H1 (cell line): Measurements from ENCODE around the gene NR2F1. TPM values are rescaled to one million over a fixed set of nuclear protein-coding genes. Genes with fewer than 3 reads are reported as not detected.

Experiments used
- CTCF ChIA-PET: fragments of 300-600 bp; sonication (Branson Sonifier 250); formaldehyde crosslinking; loops from one replicate; lab custom pipeline; 2021; ENCODE audit not compliant: partially characterized antibody; lab: Charles Lee
- POLR2A ChIA-PET: fragments of 300-600 bp; sonication (Branson Sonifier 250); formaldehyde crosslinking; loops from one replicate; lab custom pipeline; 2021; ENCODE audit warnings: inconsistent platforms; ENCODE audit not compliant: partially characterized antibody; lab: Charles Lee
- DNase-seq, 2 experiments: peaks; one replicate each; pipeline versions ENCODE4 v3.0.0 to v3.0.0-alpha.2; 2010 to 2022; ENCODE audit warnings: low spot score in 2 of 2, low read depth in 1 of 2, mixed read lengths in 1 of 2
- FAIRE-seq: peaks from 2 replicates; lab custom pipeline; 2011; peaks lifted over from hg19 to GRCh38; lab: Jason Lieb, UNC
- H2AFZ ChIP-seq: 2 replicates; pipeline ENCODE4 v1.8.1; 2012; ENCODE audit warnings: low read length, inconsistent platforms
- H2AK5ac ChIP-seq: 2 replicates; pipeline ENCODE4 v1.6.1; 2013; ENCODE audit warnings: low read depth, low read length
- H2BK120ac ChIP-seq: replicated peaks from 2 replicates; pipeline ENCODE3; 2013; ENCODE audit warnings: low read depth, low read length, inconsistent platforms
- H2BK12ac ChIP-seq: 2 replicates; pipeline ENCODE4 v1.6.1; 2013; ENCODE audit warnings: low read depth, low read length
- H2BK15ac ChIP-seq: 2 replicates; pipeline ENCODE4 v1.6.1; 2013; ENCODE audit warnings: low read length
- H2BK20ac ChIP-seq: 2 replicates; pipeline ENCODE4 v1.6.1; 2013; ENCODE audit warnings: low read length
- H2BK5ac ChIP-seq: 2 replicates; pipeline ENCODE4 v1.6.1; 2013; ENCODE audit warnings: low read depth, low read length
- H3K14ac ChIP-seq: 2 replicates; pipeline ENCODE4 v1.6.1; 2013; ENCODE audit warnings: inconsistent platforms; ENCODE audit not compliant: insufficient read length
- H3K18ac ChIP-seq: 2 replicates; pipeline ENCODE4 v1.6.1; 2013; ENCODE audit warnings: low read length; ENCODE audit errors: extremely low read depth
- H3K23ac ChIP-seq: 2 replicates; pipeline ENCODE4 v1.6.1; 2013; ENCODE audit warnings: inconsistent platforms; ENCODE audit not compliant: insufficient read length
- H3K23me2 ChIP-seq: 2 replicates; pipeline ENCODE4 v1.6.1; 2013; ENCODE audit warnings: low read depth, low read length
- H3K27ac ChIP-seq: 2 replicates; pipeline ENCODE4 v1.6.1; 2011; ENCODE audit warnings: low read depth, low read length, inconsistent platforms
- H3K27me3 ChIP-seq, 4 experiments: replicated peaks in 1 of 4; 1 replicate in 1 of 4; 2 replicates in 3 of 4; pipeline versions ENCODE4 v1.6.1 to v1.8.1; 2011 to 2013; ENCODE audit warnings: low read length in 3 of 4, mild to moderate bottlenecking in 3 of 4, inconsistent platforms in 2 of 4, mixed read lengths in 2 of 4, moderate library complexity in 1 of 4; ENCODE audit not compliant: control insufficient read depth in 3 of 4, insufficient read depth in 3 of 4; ENCODE audit errors: extremely low read depth in 1 of 4
- H3K36me3 ChIP-seq, 4 experiments: 2 replicates each; pipeline versions ENCODE4 v1.6.1 to v1.8.1; 2011 to 2013; ENCODE audit warnings: mild to moderate bottlenecking in 4 of 4, low read length in 3 of 4, moderate library complexity in 2 of 4, control low read depth in 1 of 4, inconsistent platforms in 1 of 4; ENCODE audit not compliant: insufficient read depth in 4 of 4, control insufficient read depth in 2 of 4
- H3K4ac ChIP-seq: replicated peaks from 2 replicates; pipeline ENCODE3; 2013; ENCODE audit warnings: low read length, low read depth, mixed read lengths, inconsistent platforms; ENCODE audit not compliant: insufficient read length
- H3K4me1 ChIP-seq, 4 experiments: replicated peaks in 1 of 4; 1 replicate in 1 of 4; 2 replicates in 3 of 4; pipeline versions ENCODE4 v1.6.1 to v1.8.1; 2011 to 2013; ENCODE audit warnings: low read length in 3 of 4, inconsistent platforms in 2 of 4, mixed read lengths in 1 of 4; ENCODE audit not compliant: insufficient read depth in 4 of 4, control insufficient read depth in 3 of 4
- H3K4me2 ChIP-seq, 2 experiments: 2 replicates each; pipeline versions ENCODE4 v1.6.1 to v1.8.1; 2011 to 2013; ENCODE audit warnings: low read depth in 2 of 2, low read length in 2 of 2, control low read depth in 1 of 2, inconsistent platforms in 1 of 2, mild to moderate bottlenecking in 1 of 2; ENCODE audit not compliant: insufficient read depth in 1 of 2
- H3K4me3 ChIP-seq, 4 experiments: fragments of 200-600, 300-600 bp in 1 of 4; sonication (generic), shearing (Covaris generic), sonication (Bioruptor Twin) in 1 of 4; 2 replicates each; pipeline versions ENCODE4 v1.5.1 to v1.8.1; 2011 to 2016; ENCODE audit warnings: low read length in 4 of 4, low read depth in 3 of 4, control low read depth in 2 of 4, inconsistent platforms in 2 of 4, mild to moderate bottlenecking in 2 of 4, mixed read lengths in 1 of 4, moderate library complexity in 1 of 4; ENCODE audit not compliant: insufficient read depth in 2 of 4; ENCODE audit errors: extremely low read depth in 1 of 4
- H3K56ac ChIP-seq: replicated peaks from 2 replicates; pipeline ENCODE3; 2013; ENCODE audit warnings: low read depth, mild to moderate bottlenecking, mixed read lengths, low read length, inconsistent platforms; ENCODE audit not compliant: insufficient read length
- H3K79me1 ChIP-seq: 2 replicates; pipeline ENCODE4 v1.6.1; 2013; ENCODE audit warnings: low read depth, low read length, control low read depth
- H3K79me2 ChIP-seq, 2 experiments: 2 replicates each; pipeline versions ENCODE4 v1.6.1 to v1.8.1; 2012 to 2013; ENCODE audit warnings: low read length in 2 of 2, mild to moderate bottlenecking in 2 of 2, inconsistent platforms in 1 of 2; ENCODE audit not compliant: insufficient read depth in 2 of 2, control insufficient read depth in 1 of 2
- H3K9ac ChIP-seq, 4 experiments: replicated peaks in 1 of 4; 1 replicate in 1 of 4; 2 replicates in 3 of 4; pipeline versions ENCODE4 v1.6.1 to v1.8.1; 2011 to 2013; ENCODE audit warnings: low read depth in 3 of 4, low read length in 3 of 4, control low read depth in 2 of 4, mild to moderate bottlenecking in 2 of 4, moderate library complexity in 2 of 4, inconsistent platforms in 1 of 4; ENCODE audit errors: extremely low read depth in 1 of 4
- H3K9me3 ChIP-seq, 2 experiments: 2 replicates each; pipeline versions ENCODE4 v1.6.1 to v1.8.1; 2012 to 2013; ENCODE audit warnings: mild to moderate bottlenecking in 2 of 2, moderate library complexity in 2 of 2, control low read depth in 1 of 2, inconsistent platforms in 1 of 2, low read depth in 1 of 2, low read length in 1 of 2, mixed read lengths in 1 of 2; ENCODE audit not compliant: insufficient read depth in 2 of 2
- H4K20me1 ChIP-seq, 2 experiments: replicated peaks in 1 of 2; 2 replicates each; pipeline versions ENCODE3 to v1.8.1; 2011 to 2013; ENCODE audit warnings: inconsistent platforms in 2 of 2, low read length in 2 of 2, mild to moderate bottlenecking in 1 of 2; ENCODE audit not compliant: insufficient read depth in 2 of 2, control insufficient read depth in 1 of 2
- H4K5ac ChIP-seq: 2 replicates; pipeline ENCODE4 v1.6.1; 2013; ENCODE audit warnings: low read length, low read depth, mixed read lengths, inconsistent platforms; ENCODE audit not compliant: insufficient read length
- H4K8ac ChIP-seq: 2 replicates; pipeline ENCODE4 v1.8.0; 2013; ENCODE audit warnings: mild to moderate bottlenecking, moderate library complexity, low read length, inconsistent platforms; ENCODE audit not compliant: insufficient read depth; ENCODE audit errors: extremely low read depth
- H4K91ac ChIP-seq: replicated peaks from 2 replicates; pipeline ENCODE3; 2013; ENCODE audit warnings: low read length, mixed read lengths, inconsistent platforms; ENCODE audit not compliant: insufficient read length
- ASH2L ChIP-seq: fragments of 200-600, 300-600 bp; sonication (generic); IDR thresholded peaks from one replicate; pipeline ENCODE4 v1.7.1; 2017; ENCODE audit warnings: low read length
- EGR1 ChIP-seq: IDR thresholded peaks from 2 replicates; pipeline ENCODE4 v1.6.1; 2011; ENCODE audit warnings: low read depth, low read length, borderline replicate concordance
- EP300 ChIP-seq, 2 experiments: IDR thresholded peaks; 1 replicate in 1 of 2; 2 replicates in 1 of 2; pipeline ENCODE4 v1.6.1; 2011 to 2012; ENCODE audit warnings: low read depth in 2 of 2, low read length in 2 of 2, mild to moderate bottlenecking in 2 of 2, borderline replicate concordance in 1 of 2, inconsistent platforms in 1 of 2, moderate library complexity in 1 of 2
- GABPA ChIP-seq: IDR thresholded peaks from 2 replicates; pipeline ENCODE4 v1.6.1; 2011; ENCODE audit warnings: mild to moderate bottlenecking, low read length, moderate library complexity, borderline replicate concordance; ENCODE audit not compliant: insufficient read depth
- RAD21 ChIP-seq, 2 experiments: IDR thresholded peaks in 1 of 2; conservative IDR thresholded peaks in 1 of 2; 2 replicates each; pipeline ENCODE4 v1.6.1; 2011; ENCODE audit warnings: low read depth in 2 of 2, low read length in 2 of 2, improper control_type of control experiment in 1 of 2, inconsistent platforms in 1 of 2, mild to moderate bottlenecking in 1 of 2, moderate library complexity in 1 of 2
- RNF2 ChIP-seq: fragments of 200-900, 300-1000 bp; sonication (generic); IDR thresholded peaks from 2 replicates; pipeline ENCODE4 v1.7.1; 2016; ENCODE audit warnings: borderline replicate concordance, low read depth, mild to moderate bottlenecking, antibody characterized with exemption, low read length; ENCODE audit not compliant: poor library complexity, severe bottlenecking; ENCODE audit errors: missing control alignments
- SAP30 ChIP-seq: fragments of 300-600 bp; sonication (generic); IDR thresholded peaks from 2 replicates; pipeline ENCODE4 v1.7.1; 2012; ENCODE audit warnings: low read length, moderate library complexity, mild to moderate bottlenecking, inconsistent platforms; ENCODE audit not compliant: insufficient read depth, insufficient replicate concordance
- SP1 ChIP-seq: IDR thresholded peaks from 2 replicates; pipeline ENCODE4 v1.6.1; 2011; ENCODE audit warnings: low read depth, low read length
- YY1 ChIP-seq: IDR thresholded peaks from 2 replicates; pipeline ENCODE4 v1.6.1; 2011; ENCODE audit warnings: low read depth, mild to moderate bottlenecking, low read length
- WGBS, 2 experiments: shearing (Covaris generic) in 1 of 2; methylation state at CpG; one replicate each; pipeline versions ENCODE4 v1.1.6 to v1.1.7; 2013 to 2015; ENCODE audit warnings: low lambda C conversion rate in 2 of 2, mixed read lengths in 2 of 2, inconsistent platforms in 1 of 2, low coverage in 1 of 2, missing lambda C conversion rate in 1 of 2; ENCODE audit not compliant: insufficient replicate concordance in 2 of 2, insufficient coverage in 1 of 2, insufficient read length in 1 of 2; ENCODE audit errors: extremely low coverage in 1 of 2, missing lambda C conversion rate in 1 of 2; 5-methylcytosine and 5-hydroxymethylcytosine counted together
- polyA plus RNA-seq, 7 experiments: library from polyadenylated mRNA; depleted of rRNA in 3 of 7; stranded (reverse) in 5 of 7; unstranded in 2 of 7; fragments of >200 nt in 5 of 7; fragments of 200-250 nt in 2 of 7; gene quantifications; 1 replicate in 5 of 7; 2 replicates in 1 of 7; 4 replicates in 1 of 7; pipeline versions ENCODE4 v1.2.1 to v1.2.3, GENCODE V29; 2011 to 2013; ENCODE audit warnings: missing spikeins in 2 of 7, mixed read lengths in 2 of 7
- total RNA-seq: library from RNA; stranded (reverse); fragmentation: NEBNext Ultra II Directional; extraction: Animal tissue kit (Norgen Biotek cat#: 25700); gene quantifications from 2 replicates; pipeline ENCODE4 v1.2.1, GENCODE V29; 2021

Gene NR2F1
- total and polyA plus RNA-seq, 2 of the 8 experiments (the other 6 are each of a cell fraction or from before 2014, with no cell fraction given): not detected

DNA sequence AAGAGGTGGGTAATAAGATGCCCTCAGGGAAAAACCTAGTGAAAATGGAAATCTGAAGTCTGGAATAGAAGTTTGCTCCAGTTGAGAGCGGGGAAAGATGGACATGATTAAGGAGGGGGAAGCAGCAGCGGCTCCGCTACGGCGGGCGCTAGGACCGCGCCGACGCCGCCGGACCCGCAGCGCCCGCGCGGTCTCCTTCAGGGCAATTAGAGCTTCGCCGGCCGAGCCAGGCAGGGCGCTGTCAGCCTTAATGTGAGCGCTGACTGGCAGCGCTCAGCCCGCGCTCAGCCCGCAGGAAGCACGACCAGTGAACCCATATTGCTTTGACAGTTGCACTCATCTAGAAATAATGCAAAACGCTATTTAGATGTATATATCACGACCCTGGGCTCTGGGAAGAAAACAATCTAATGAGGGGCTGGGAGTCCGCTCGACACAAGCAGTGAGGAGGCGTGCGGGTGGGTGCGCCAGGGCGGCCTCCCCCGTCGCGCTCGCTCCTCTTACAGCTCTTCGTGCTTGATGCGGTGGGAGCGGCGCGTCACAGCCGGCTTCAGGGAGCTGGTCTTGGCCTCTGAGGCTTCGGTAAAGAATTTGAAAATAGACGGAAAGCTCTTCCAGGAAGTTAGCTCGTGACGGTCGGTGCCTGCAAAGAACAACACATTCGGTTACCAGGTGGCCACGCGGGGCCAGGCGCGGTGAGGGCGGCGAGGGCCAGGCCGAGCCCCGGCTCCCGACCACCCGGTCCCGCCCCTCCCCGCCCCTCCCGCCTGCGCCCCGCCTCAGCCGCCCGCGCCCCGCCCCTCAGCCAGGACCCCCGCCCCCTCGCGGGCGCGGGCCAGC is 37.7 kb downstream of the NR2F1 start:
- Histone ChIP-seq H3K4me1 (peaks cover 0 to 5% (median 2%) of the 10 kb centered on the region in 4 experiments; a peak in 3 of 7 replicates), H2BK15ac (no peak overlapping the region), H3K14ac (no peak overlapping the region), H3K4ac (no peak overlapping the region), H3K27ac (no peak overlapping the region), H3K79me1 (no peaks in the 10 kb centered on the region), H2BK20ac (no peak overlapping the region), H3K56ac (no peak overlapping the region), H3K23ac (no peak overlapping the region), H2AFZ (no peak overlapping the region), H3K4me2 (peak overlapping the region; percentile 83 to 97), H4K8ac (no peak overlapping the region), H3K18ac (no peak overlapping the region), H2BK12ac (no peak overlapping the region), H2BK5ac (no peak overlapping the region), H2BK120ac (no peak overlapping the region), H2AK5ac (no peak overlapping the region), H3K9ac (0 out of 7 replicates have a peak overlapping the region, but pooled peaks of 1 of the 4 experiments have one; percentile 20), H3K36me3 (no peaks in the 10 kb centered on the region), H4K91ac (no peak overlapping the region), H4K20me1 (peaks cover 6 to 8% of the 10 kb centered on the region in 2 experiments), H3K79me2 (no peaks in the 10 kb centered on the region), H3K27me3 (peaks cover 30 to 69% (median 49%) of the 10 kb centered on the region in 4 experiments), H4K5ac (no peak overlapping the region), H3K4me3 (peak overlapping the region; percentile 60 to 82 (median 64)), H3K23me2 (peaks cover 8% of the 10 kb centered on the region; the same call in 1 of the 2 replicates), H3K9me3 (no peaks in the 10 kb centered on the region)
- FAIRE-seq (peak; percentile 19), DNase-seq (peak in 1 of 2 experiments; percentile 72)
- CTCF ChIA-PET: interaction anchor here (0.6 to 5.8 kb wide), 14 partner anchors 9 to 733 kb away, joined by 3 to 29 read pairs (median 3); no protein-coding TSS in a partner anchor
- POLR2A ChIA-PET: interaction anchor here (0.6 to 1.2 kb wide), 2 partner anchors 9 to 30 kb away, joined by 3 read pairs; no protein-coding TSS in a partner anchor
- 1% methylated on average over 51 of the region's 75 CpGs; no CpG with 5 or more reads in 1 of the 2 experiments for WGBS, 2 experiments
- TF ChIP-seq EGR1: peak; percentile 91; the same call in 1 of the 2 replicates
- TF ChIP-seq RNF2: peak; percentile 62
- peak; percentile 14 for TF ChIP-seq ASH2L
- TF ChIP-seq SAP30: peak; percentile 82
- TF ChIP-seq RAD21 (IDR thresholded peaks at IDR 0.05 in 1 of 2, conservative IDR thresholded peaks at IDR 0.05 in 1 of 2; ENCODE audit: low read depth in 2 of 2, low read length in 2 of 2): peak; percentile 39 to 50; a peak in 3 of 4 replicates
- TF ChIP-seq SP1: peak; percentile 86
- TF ChIP-seq EP300 (IDR thresholded peaks at IDR 0.05; ENCODE audit: borderline replicate concordance in 1 of 2, low read depth in 2 of 2, low read length in 2 of 2): peak in 1 of 2 experiments; percentile 29; a peak in 1 of 3 replicates
- 0 out of 2 replicates have a peak, but pooled peaks have one; percentile 30 for TF ChIP-seq GABPA
- TF ChIP-seq YY1: peak; percentile 38; the same call in 1 of the 2 replicates
